Keratinocyte (primary cell): ENCODE results near the gene ENTHD1. TPM values are rescaled to one million over a fixed set of nuclear protein-coding genes. Genes with fewer than 3 reads are reported as not detected.

ENCODE experiments used
- DNase-seq: peaks from one replicate; pipeline ENCODE4 v3.0.0-alpha.2; 2011; ENCODE audit warnings: low read depth, missing footprints, low spot score
- FAIRE-seq: peaks from 2 replicates; lab custom pipeline; 2011; peaks lifted over from hg19 to GRCh38; lab: Jason Lieb, UNC
- H2AFZ ChIP-seq: 2 replicates; pipeline ENCODE4 v1.6.0; 2012; ENCODE audit warnings: low read length, control low read depth, inconsistent platforms; ENCODE audit not compliant: control insufficient read depth
- H3K27ac ChIP-seq: 2 replicates; pipeline ENCODE4 v1.5.1; 2011; ENCODE audit warnings: low read length; ENCODE audit not compliant: control insufficient read depth, insufficient read depth
- H3K27me3 ChIP-seq: 3 replicates; pipeline ENCODE4 v1.6.0; 2011; ENCODE audit warnings: low read length; ENCODE audit not compliant: control insufficient read depth, insufficient read depth; ENCODE audit errors: extremely low read depth
- H3K36me3 ChIP-seq, 2 experiments: 2 replicates in 1 of 2; 3 replicates in 1 of 2; pipeline ENCODE4 v1.5.1; 2011; ENCODE audit warnings: low read length in 2 of 2, mild to moderate bottlenecking in 1 of 2; ENCODE audit not compliant: control insufficient read depth in 2 of 2, insufficient read depth in 2 of 2; ENCODE audit errors: extremely low read depth in 1 of 2
- H3K4me1 ChIP-seq: 3 replicates; pipeline ENCODE4 v1.5.1; 2011; ENCODE audit warnings: low read length; ENCODE audit not compliant: control insufficient read depth, insufficient read depth; ENCODE audit errors: extremely low read depth
- H3K4me2 ChIP-seq: 3 replicates; pipeline ENCODE4 v1.6.0; 2011; ENCODE audit warnings: low read depth, low read length; ENCODE audit not compliant: control insufficient read depth, insufficient read depth; ENCODE audit errors: extremely low read depth
- H3K4me3 ChIP-seq, 3 experiments: fragments of 200-600 bp in 1 of 3; sonication (generic) in 1 of 3; 2 replicates in 2 of 3; 3 replicates in 1 of 3; pipeline ENCODE4 v1.5.1; 2011 to 2016; ENCODE audit warnings: low read length in 3 of 3, mild to moderate bottlenecking in 3 of 3, control low read depth in 2 of 3, inconsistent platforms in 1 of 3, low read depth in 1 of 3, mixed read lengths in 1 of 3, mixed run types in 1 of 3, moderate library complexity in 1 of 3; ENCODE audit not compliant: control insufficient read depth in 2 of 3, insufficient read depth in 2 of 3; ENCODE audit errors: extremely low read depth in 1 of 3
- H3K79me2 ChIP-seq: 2 replicates; pipeline ENCODE4 v1.6.0; 2012; ENCODE audit warnings: low read length; ENCODE audit not compliant: control insufficient read depth, insufficient read depth
- H3K9ac ChIP-seq: 3 replicates; pipeline ENCODE4 v1.6.0; 2011; ENCODE audit warnings: low read length; ENCODE audit not compliant: control insufficient read depth, insufficient read depth; ENCODE audit errors: extremely low read depth
- H3K9me1 ChIP-seq: 3 replicates; pipeline ENCODE4 v1.6.0; 2011; ENCODE audit warnings: low read length; ENCODE audit not compliant: control insufficient read depth, insufficient read depth; ENCODE audit errors: extremely low read depth
- H3K9me3 ChIP-seq: 2 replicates; pipeline ENCODE4 v1.5.1; 2012; ENCODE audit warnings: low read depth, low read length; ENCODE audit not compliant: control insufficient read depth
- H4K20me1 ChIP-seq: 3 replicates; pipeline ENCODE4 v1.6.0; 2011; ENCODE audit warnings: low read length; ENCODE audit not compliant: control insufficient read depth, insufficient read depth; ENCODE audit errors: extremely low read depth
- CTCF ChIP-seq, 3 experiments: IDR thresholded peaks in 1 of 3; conservative IDR thresholded peaks in 1 of 3; optimal IDR thresholded peaks in 1 of 3; 2 replicates in 2 of 3; 3 replicates in 1 of 3; pipeline versions ENCODE3 to v1.5.1; 2011; ENCODE audit warnings: low read length in 3 of 3, mild to moderate bottlenecking in 3 of 3, moderate library complexity in 2 of 3, control low read depth in 1 of 3, inconsistent platforms in 1 of 3; ENCODE audit not compliant: insufficient read depth in 2 of 3; ENCODE audit errors: extremely low read depth in 1 of 3
- EZH2 ChIP-seq: IDR thresholded peaks from one replicate; pipeline ENCODE4 v1.6.1; 2012; ENCODE audit warnings: inconsistent platforms, mild to moderate bottlenecking, low read length, moderate library complexity
- dilution Hi-C: fragments of 300-500 bp; cut with MboI; formaldehyde crosslinking; loops from one replicate; pipeline ENCODE4 v1.7.0; 2020; ENCODE audit warnings: low sequenced_read_pairs; ENCODE audit not compliant: extremely low pct_ligation_motif_present
- polyA plus RNA-seq, 5 experiments: library from polyadenylated mRNA; depleted of rRNA in 3 of 5; stranded (reverse) in 3 of 5; stranded (forward) in 1 of 5; unstranded in 1 of 5; fragments of >200 nt; gene quantifications; 1 replicate in 1 of 5; 2 replicates in 3 of 5; 3 replicates in 1 of 5; pipeline versions ENCODE4 v1.2.1 to v1.2.3, GENCODE V29; 2011 to 2012; ENCODE audit warnings: missing spikeins in 2 of 5, low read depth in 1 of 5, low replicate concordance in 1 of 5

The ENTHD1 gene
- polyA plus RNA-seq, 1 donor (not counting 4 experiments of a cell fraction or from before 2014, with no cell fraction given): not detected

GRCh38 chr22:39935116-39935515 is 41.6 kb upstream of the ENTHD1 start:
- Histone ChIP-seq H3K4me2 (no peak overlapping the region), H3K9ac (no peak overlapping the region), H3K27ac (no peak overlapping the region), H3K9me3 (no peaks in the 10 kb centered on the region), H3K4me3 (no peak overlapping the region), H3K27me3 (peaks cover 39% of the 10 kb centered on the region), H3K4me1 (no peaks in the 10 kb centered on the region), H3K79me2 (no peaks in the 10 kb centered on the region), H3K9me1 (no peaks in the 10 kb centered on the region), H4K20me1 (no peaks in the 10 kb centered on the region), H2AFZ (no peak overlapping the region), H3K36me3 (no peaks in the 10 kb centered on the region)
- FAIRE-seq (no peak), DNase-seq (no peak)
- dilution Hi-C loops: no loop called here
- no peak for TF ChIP-seq CTCF (optimal IDR thresholded peaks at IDR 0.05 in 1 of 3, IDR thresholded peaks at IDR 0.05 in 1 of 3, conservative IDR thresholded peaks at IDR 0.05 in 1 of 3; ENCODE audit: extremely low read depth in 1 of 3, insufficient read depth in 2 of 3, low read length in 3 of 3)
- no peak for TF ChIP-seq EZH2

GRCh38 chr22:39933741-39934140 is 40.2 kb upstream of the ENTHD1 start:
- DNase-seq (no peak), FAIRE-seq (no peak)
- Histone ChIP-seq H3K4me1 (peaks cover 5% of the 10 kb centered on the region), H4K20me1 (no peaks in the 10 kb centered on the region), H3K36me3 (no peaks in the 10 kb centered on the region), H3K9me1 (no peaks in the 10 kb centered on the region), H3K27me3 (peaks cover 35% of the 10 kb centered on the region), H3K27ac (no peak overlapping the region), H3K4me3 (no peak overlapping the region), H3K4me2 (no peak overlapping the region), H2AFZ (no peak overlapping the region), H3K9ac (no peak overlapping the region), H3K79me2 (no peaks in the 10 kb centered on the region), H3K9me3 (no peaks in the 10 kb centered on the region)
- TF ChIP-seq CTCF (optimal IDR thresholded peaks at IDR 0.05 in 1 of 3, IDR thresholded peaks at IDR 0.05 in 1 of 3, conservative IDR thresholded peaks at IDR 0.05 in 1 of 3; ENCODE audit: extremely low read depth in 1 of 3, insufficient read depth in 2 of 3, low read length in 3 of 3) (no peak), EZH2 (no peak)
- dilution Hi-C loops: no loop called here
